ENCODE data around the gene ANKS1B. TPM values are rescaled to one million over a fixed set of nuclear protein-coding genes. Genes with fewer than 3 reads are reported as not detected.

Gene ANKS1B
- polyA plus RNA-seq, 5 donors, result 9.3 to 23.7 (median 13.6) TPM

DNA sequence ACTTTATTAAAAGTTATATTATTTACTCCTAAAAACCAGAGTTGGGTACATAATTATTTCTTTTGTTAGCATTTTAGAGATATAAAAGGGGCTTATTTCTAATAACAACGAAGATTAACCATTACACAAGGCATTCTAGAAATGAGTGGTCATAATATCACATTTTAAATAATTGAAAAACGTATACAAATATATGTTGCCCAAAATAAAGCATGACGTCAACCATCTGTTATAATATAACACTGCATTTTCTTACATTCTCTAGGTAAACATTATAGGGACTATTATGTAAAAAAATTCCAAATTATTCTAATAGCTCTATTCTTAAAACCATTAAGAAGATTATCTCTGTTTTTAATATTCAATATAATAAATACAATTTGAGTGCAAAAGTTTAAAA is 792.2 kb downstream of the ANKS1B start:
- DNase-seq, result no peak

DNA sequence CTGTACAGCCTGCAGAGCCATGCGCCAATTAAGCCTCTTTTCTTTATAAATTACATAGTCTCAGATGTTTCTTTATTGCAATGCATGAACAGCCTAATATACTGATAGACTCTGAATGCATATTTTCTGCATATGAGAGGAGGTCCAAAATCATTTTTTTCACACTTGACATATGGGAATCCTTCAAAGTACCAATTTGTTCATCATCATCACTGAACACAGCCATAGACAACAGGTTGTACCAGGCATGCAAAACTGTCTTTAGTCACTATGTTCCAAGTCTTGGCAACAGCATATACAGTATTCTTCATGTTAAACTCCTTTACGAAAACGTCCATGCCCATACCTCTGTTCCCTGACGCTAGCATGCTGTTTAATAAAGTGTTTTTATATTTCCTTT is 807.9 kb downstream of the ANKS1B start:
- no peak for DNase-seq

DNA sequence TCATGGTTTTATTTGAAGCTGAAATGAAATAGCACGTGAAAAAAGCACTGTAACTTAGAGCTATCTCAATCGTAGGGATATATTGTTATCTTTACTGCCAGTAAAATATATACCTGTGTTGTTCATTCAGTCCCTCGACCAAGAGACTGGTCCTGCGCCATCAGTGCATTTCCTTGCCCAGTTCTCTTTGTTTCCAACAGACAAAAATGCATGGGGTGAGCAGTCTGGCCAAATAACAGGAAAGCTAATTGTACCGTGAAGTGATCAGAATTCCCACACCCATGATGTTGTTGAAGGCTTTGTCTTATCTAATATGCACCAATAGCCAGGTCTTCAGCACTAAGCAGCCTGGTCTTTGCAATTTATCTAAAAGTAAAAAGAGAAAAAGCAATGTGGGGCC is 814.3 kb downstream of the ANKS1B start:
- DNase-seq, result no peak

DNA sequence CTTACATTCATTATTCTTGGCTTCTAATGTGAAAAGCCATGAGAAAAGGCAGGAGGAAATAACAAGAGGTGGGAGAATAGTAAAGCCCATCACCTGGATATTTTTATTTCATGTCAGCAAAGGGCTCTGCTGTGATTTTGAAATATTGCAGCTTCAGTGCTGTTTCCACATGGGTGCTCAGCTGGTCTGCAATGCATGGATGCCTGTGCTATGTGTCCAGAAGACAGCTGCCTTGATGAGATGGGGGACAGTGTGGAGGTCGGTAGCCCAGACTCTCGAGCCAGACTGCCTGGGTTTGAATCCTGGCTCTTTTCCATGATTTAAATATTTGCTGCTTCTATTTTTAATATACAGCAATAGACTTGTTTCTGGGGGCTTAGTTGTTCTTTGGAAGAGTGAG is 814.7 kb downstream of the ANKS1B start:
- DNase-seq, result no peak

DNA sequence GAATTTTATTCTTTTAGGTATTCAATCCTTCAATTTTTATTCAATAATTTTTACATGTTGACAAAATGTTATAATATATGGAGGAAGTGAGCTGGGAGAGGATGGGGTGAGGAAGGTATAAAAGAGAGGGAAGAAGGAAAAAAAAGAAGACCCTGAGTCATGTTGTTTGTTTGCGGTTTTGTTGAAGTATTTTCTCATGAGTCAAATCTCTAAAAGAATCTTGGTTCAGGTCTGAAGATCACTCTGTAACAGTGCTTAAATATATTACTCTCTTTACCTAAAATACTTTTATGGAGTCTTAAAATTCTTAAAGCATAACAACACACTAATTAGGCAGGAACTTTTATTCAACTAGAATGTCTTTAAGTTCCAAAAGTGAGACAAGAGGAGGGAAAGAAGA is 826.8 kb downstream of the ANKS1B start:
- no peak for DNase-seq

DNA sequence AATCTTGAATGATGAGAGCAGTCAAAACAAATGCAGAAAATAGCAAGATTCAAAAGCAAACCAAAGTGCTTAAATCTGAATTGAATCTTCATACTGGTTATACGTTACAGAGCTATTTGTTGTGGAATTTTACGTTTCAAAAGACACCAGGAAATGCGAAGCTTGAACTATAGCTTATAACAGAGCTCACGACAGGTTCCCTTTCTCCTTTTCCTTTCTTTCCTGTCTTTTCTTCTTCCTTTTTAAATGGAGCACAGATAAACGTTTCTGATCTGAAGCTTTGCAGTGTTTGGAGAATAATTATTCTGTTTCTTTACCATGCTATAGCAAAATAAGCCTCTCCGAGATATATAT is 829.8 kb downstream of the ANKS1B start:
- DNase-seq, result no peak

DNA sequence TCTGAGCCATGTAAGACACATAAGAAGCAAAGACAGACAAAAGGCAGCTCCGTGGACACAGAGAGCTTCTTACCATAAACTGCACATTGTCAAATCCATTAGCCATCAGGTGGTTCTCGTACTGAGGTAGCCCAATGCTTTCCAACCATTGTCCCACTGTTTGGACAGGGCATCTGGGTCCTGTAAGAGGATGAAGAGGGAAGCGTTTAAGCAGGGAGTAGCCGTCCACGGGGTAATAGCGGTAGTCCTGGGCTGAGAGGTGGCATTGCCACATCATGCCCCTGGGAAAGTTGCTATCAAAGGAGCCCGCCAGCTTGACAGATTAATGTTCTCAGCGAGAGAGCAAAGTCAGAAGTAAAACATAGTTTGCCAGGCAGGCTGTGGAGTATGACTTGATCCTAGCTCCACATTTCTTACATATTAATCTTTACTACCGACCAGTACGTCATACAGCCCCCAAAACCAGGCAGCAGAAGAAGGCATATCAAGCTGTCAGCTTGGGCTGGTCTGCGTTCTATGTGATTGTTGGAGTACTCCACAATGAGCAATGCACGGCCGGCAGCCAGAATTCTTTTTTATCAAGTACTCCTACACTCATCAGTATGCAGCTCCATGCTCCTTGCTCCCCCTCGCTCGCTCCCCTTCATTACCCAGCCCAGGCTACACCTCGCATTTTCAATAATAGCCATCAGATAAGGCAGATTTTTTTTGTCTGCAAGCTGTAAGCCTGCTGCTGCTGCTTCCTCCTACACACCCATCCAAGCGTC is 830.3 kb downstream of the ANKS1B start:
- no peak for DNase-seq

DNA sequence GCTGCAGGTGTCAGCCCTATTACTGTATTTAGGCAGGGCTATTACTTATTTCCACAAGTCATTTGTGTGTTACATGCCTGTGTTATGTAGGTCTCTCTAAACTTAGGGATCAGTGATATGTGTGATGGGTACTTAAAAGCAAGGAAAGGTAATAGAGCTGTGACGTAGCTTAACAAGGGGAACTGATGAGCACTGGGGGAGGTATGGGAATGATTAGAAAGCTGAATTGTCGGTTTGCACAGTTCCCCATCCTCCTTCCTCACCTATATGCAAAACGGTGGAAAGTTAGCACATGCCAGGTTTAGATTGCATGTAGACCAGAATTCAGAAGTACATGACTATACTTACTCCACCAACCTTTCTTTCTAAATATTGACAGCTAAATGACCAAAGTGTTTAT is 831.4 kb downstream of the ANKS1B start:
- no peak for DNase-seq

DNA sequence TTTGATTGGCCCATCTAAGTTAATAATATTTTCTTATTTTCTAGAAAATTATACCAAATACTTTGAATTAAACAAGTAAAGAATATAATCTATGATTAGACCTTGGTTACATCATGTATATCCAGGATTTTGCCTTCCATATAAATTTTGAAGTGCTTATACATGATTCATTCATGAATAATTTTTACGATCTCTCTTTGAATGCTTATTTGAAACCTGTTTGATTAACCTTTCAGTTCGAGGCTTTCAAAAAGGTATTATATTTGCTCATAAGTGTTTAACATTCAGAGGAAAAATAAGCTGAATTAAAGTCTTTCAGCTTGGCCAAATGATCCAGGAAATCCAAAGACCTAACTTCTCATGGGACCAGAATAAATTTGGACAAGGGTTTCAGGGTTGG is 832.4 kb downstream of the ANKS1B start:
- no peak for DNase-seq

DNA sequence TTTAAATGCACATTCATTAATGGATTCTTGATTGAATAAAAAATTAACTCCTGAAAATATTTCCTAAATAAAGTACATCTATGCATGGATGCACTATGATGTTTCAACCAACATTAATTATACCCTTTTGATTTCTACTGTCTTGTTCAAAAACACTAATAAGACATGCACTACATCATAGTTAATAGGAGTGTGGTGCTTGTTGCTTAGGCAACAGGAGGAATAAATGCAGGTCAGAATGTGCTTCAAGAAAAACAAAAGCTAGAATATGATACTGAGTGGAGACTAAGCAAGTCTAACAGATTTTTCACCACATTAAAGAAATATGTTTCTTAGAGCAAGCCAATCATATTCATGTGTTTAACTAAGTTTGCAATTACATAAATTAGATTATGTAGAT is 833.0 kb downstream of the ANKS1B start:
- no peak for DNase-seq

DNA sequence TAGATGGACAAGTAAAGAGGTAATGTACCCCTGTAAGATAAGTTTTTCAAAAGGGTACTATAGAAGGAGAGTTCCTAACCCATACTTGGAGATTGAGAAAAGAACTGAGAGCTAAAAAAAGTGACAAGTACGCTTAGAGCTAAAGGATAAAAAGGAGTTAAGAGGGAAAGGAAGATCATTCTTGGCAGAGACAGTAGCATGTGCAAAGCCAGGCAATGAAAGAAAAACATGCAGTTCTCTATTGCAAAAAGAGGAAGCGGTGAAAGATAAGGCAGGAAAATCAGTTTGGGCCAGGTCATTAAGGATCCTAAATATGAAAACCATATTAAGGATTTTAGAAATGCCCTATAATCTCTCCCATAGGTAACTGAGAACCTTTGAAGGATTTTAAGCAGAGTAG is 837.6 kb downstream of the ANKS1B start:
- no peak for DNase-seq

DNA sequence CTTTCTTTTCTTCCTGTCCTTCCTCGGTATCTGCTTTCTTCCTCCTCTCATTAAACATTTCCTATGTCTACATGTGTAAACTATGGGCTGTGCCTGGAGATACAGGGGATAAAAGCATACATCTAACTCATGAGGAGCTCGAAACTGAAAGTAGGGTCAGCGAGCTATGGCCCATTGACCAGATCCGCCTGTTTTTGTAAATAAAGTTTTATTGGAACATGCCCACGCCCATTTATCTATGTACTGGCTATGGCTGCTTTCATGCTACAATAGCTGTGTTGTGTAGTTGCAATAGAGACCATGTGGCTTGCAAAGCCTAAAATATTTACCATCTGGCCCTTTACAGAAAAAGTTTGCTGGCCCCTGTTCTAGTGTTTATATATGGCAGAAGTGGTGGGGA is 838.0 kb downstream of the ANKS1B start:
- no peak for DNase-seq

DNA sequence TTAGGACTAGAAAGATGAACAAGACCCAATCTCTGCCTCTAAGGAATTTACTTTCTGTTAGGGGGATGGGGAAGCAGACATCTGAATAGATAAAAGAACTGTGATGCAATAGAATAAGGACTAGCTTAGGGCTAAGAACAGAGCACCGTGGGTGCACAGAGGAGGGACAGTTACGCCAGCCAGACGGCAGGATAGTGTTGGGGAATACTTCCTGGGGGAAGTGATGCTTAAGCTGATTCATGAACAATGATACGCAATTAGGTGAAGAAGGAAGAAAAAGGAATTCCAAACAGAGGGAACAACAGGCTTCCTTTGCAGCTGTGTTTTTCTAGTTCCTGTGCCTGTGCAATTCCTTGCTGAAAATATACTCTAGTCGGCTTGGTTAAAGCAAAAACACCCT is 838.6 kb downstream of the ANKS1B start:
- DNase-seq, result no peak

DNA sequence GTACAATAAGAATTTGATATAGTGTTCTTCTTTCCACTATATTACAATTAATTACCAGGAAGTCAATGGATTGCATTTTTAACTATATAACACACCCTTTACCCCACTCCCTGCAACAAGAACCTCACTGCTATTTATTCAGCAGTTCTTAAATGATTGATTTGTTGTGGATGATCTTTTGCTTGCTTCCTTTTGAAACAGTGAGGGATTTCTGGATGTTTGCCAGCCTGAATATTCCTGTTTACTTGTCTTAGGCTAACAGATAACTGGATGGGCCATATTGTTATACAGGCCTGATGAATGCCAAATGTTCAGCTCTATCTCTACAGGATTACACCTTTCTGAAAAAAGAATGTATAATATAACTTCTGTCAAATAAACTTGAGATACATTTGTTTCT is 842.1 kb downstream of the ANKS1B start:
- peak; percentile 24 to 33 for DNase-seq

DNA sequence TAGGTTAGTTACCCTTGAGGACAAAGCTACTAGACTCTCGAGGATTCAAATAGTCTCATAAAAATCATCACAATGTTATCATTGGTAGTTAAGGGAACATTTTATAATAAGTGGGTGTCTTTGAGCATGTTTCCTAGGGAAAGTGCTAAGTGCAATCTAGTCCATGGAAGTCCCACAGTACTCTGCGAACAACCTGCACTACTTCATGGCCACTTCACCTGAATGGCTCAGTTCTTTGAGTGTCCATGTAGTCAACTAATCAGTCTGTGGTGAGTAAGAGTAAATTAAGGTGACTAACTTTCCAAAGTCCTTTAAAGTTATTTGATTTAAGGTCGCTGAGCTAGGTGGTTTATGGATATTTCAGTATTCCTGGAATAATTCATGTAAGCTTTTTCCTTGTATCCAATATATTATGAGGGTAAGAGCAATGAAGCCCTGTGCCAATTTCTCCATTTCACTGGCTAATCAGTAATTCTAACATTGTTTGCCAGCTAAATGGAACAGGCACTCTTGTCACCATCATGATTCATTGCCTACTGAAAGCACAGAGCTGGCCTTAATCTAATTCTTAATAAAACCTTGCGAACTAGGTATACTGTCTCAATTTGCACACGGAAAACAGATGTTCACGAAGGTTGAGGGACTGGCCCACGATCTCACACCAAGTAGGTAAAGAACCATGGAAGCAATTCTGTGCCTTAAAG is 844.6 kb downstream of the ANKS1B start:
- DNase-seq, result no peak

DNA sequence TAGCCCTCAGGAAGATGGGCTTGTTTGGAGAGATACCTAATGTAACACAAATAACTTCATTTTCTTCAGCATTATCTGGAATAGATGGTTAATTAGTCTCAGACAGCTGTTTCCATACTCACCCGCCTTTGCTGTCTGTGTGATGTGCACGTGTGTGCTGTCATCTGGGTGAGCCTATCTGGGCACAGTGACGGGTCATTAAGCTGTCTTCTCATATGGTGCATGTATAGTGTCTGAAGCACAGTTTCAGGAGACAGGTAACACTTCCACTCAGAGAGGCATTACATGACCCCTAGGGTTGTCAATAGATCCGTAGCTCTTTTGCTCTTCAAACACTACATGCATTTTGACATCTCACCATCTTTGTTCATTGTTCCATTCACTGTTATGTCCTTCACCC is 846.3 kb downstream of the ANKS1B start:
- DNase-seq, result no peak

DNA sequence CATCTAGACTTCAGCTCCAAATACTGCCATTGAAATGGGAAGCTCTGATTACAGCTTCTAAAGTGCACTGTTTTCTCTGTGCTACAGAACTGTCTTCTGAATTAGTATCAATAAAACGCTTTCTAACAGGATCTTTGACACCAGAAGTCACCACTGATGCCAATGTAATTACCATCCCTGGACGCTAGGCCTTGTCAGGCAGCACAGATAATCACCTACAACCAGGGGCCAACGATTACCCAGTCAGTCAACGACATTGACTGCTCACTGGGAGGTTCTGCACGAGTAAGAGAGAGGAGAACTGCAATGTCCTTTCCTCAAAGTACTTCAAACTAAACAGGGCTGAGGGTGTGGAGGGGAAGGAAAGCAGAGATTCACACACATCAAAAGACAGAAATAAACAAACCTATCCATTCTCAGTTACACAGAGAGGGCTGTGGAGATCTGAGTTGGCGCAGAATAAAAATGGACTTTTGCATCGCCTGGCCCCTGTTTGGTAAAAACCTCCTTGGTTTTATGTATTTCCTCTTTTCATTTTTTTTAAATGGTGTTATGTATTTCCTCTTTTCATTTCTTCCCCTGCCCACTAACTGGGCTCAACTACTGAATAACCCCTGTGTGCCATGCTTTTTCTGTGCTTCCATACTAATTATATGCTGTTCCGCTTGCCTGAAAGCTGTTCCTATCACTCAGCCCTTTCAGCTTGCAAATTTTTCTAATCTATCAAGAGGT is 847.4 kb downstream of the ANKS1B start:
- no peak for DNase-seq

DNA sequence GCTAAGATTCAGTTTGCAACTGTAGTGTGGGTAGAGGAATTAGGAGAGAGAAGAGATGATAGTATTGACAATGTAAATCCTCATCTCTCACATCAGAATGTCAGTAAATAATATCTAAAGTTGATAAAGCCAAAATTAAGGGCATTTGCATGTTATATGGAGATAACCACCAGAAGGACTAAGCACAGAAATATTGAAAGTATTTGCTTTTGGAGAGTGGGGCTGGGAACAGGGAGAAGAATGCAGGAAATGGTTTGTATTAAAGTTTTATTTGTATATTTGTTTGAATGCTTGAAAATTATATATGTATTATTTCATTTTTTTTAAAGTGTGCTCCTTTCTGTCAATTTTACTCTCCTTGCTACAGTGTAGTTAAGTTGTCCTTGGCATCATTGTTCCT is 848.2 kb downstream of the ANKS1B start:
- no peak for DNase-seq

DNA sequence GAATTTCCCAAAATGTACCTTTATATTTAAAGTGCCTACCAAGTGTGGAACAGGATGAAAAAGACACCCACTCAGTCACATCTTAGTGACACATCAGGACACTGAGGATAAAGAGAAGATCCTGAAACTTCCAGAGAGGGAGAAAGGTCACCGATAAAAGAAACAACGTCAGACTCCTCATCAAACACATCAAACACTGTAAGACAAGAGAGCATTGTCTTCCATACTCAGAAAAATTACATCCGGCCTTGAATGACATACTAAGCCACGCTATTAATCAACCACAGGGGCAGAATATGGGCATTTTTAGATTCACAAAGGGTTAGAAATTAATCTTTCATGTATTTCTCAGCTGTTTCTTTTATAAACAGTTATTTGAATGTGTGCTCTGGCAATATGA is 849.4 kb downstream of the ANKS1B start:
- DNase-seq, result no peak

DNA sequence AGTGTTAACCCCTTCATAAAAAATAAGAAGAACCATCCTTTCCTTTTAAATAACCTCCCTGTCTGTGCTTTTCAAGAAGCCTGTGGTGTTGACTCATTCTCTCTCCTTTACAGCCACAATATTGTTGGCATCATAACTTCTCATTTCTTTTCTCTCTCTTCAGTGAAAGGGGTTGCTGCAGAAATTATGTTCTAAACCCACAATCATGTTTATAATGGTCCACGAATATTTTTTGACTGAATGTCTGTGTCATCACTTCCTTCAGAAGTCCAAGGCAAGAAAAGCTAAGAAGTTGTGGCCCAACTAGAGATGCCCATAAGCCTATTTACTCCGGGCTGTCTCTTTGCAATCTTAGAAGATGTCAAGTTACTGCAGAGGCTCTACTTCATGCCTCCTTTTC is 851.3 kb downstream of the ANKS1B start:
- no peak for DNase-seq

DNA sequence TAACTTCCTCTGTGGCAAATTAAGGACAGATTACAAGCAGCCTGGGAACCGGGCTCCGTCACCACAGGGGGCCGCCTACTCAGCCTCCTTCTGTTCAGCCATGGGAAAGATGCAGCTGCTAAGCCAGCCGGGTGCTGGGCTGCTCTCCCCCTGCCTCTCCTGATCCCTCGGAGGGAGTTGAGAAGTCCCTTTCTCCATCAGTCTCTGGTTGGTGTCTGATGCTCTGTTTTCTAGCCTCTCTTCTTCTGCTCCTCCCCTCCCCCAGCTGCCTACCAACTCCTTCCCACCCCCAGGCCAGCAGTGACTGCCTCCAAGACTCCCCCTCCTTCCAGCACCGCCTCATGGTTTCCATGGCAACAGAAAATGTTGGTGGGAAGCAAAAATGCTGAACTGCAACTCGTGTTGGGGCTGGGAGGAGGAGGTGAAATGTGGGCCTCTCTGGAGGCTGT is 853.0 kb downstream of the ANKS1B start:
- DNase-seq, result peak; percentile 51 to 63

DNA sequence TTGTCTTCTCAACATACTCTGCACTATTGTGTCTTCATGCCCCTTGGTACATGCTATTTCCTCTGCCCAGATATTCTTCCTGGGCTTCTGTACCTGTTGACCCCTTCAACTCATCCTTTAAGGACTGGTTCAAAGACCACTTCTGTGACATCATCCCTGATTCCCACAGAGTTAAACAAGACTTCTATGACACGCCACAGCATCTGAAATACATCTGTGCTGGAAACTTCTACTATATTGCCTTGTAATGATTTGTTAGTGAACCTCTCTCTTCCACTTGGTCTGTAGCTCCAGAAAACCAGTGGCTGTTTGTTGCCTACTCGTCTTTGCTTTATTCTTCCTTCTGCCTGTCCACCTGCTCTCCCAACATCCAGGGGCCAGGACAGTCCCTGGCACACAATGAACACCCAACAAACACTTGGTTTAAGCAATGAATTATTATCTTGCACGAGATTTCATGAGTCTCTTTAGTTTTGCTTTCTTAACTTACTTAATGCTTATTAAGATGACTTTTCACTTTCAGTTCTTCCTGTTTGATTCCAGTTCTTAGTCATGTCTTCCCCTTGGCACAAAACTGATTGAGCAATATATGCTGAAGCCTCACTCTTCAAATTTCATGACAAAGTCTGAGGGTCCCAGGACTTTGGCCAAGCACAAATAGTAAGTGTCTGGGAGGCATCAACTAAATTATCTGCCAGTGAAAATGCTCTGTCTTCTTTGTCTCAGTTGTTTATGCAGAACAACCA is 853.8 kb downstream of the ANKS1B start:
- peak; percentile 52 to 63 for DNase-seq
